Measurements from ENCODE around the gene TMEM17. TPM values are rescaled to one million over a fixed set of nuclear protein-coding genes. Genes with fewer than 3 reads are reported as not detected.

The TMEM17 gene
- total and polyA plus RNA-seq, 2 donors: 1.6 to 2.6 TPM

- no peaks in the 10 kb centered on the region for H3K36me3 ChIP-seq (ENCODE audit: insufficient read depth)
- H3K4me1 ChIP-seq (ENCODE audit: insufficient read depth): no peaks in the 10 kb centered on the region
- 88% methylated on average over 4 of the region's 4 CpGs for WGBS
- no peak for DNase-seq (ENCODE audit: extremely low spot score)
- H3K4me3 ChIP-seq (ENCODE audit: low read depth, low read length): no peak overlapping the region
- no peak overlapping the region for H3K27ac ChIP-seq (ENCODE audit: low read depth)
These were observed 31.8 kb downstream of the TMEM17 start for GRCh38 chr2:62474176-62474575.

GRCh38 chr2:62473246-62473827, 32.7 kb downstream of the TMEM17 start:
- no peaks in the 10 kb centered on the region for H3K4me1 ChIP-seq (ENCODE audit: insufficient read depth)
- no peaks in the 10 kb centered on the region for H3K36me3 ChIP-seq (ENCODE audit: insufficient read depth)
- no peak for DNase-seq (ENCODE audit: extremely low spot score)
- H3K27ac ChIP-seq (ENCODE audit: low read depth): no peak overlapping the region
- 90% methylated on average over 1 of the region's 1 CpG for WGBS
- no peak overlapping the region for H3K4me3 ChIP-seq (ENCODE audit: low read depth, low read length)

- Histone ChIP-seq H3K36me3 (ENCODE audit: insufficient read depth) (no peaks in the 10 kb centered on the region), H3K27ac (ENCODE audit: low read depth) (no peak overlapping the region), H3K4me3 (ENCODE audit: low read depth, low read length) (no peak overlapping the region), H3K4me1 (ENCODE audit: insufficient read depth) (no peaks in the 10 kb centered on the region)
- DNase-seq (ENCODE audit: extremely low spot score): no peak
- 35% methylated on average over 2 of the region's 2 CpGs for WGBS
These were observed 33.7 kb downstream of the TMEM17 start for GRCh38 chr2:62472312-62472711.

- WGBS: 36% methylated on average over 7 of the region's 7 CpGs
These were observed 34.2 kb downstream of the TMEM17 start for GRCh38 chr2:62471816-62472215.

GRCh38 chr2:62471404-62471803, 34.6 kb downstream of the TMEM17 start:
- Histone ChIP-seq H3K4me3 (ENCODE audit: low read depth, low read length) (no peak overlapping the region), H3K36me3 (ENCODE audit: insufficient read depth) (no peaks in the 10 kb centered on the region), H3K27ac (ENCODE audit: low read depth) (no peak overlapping the region), H3K4me1 (ENCODE audit: insufficient read depth) (no peaks in the 10 kb centered on the region)
- no peak for DNase-seq (ENCODE audit: extremely low spot score)
- WGBS: 77% methylated on average over 2 of the region's 2 CpGs

More at GRCh38 chr2:62471816-62472215, 34.2 kb downstream of the TMEM17 start:
- H3K36me3 ChIP-seq (ENCODE audit: insufficient read depth): no peaks in the 10 kb centered on the region
- H3K4me3 ChIP-seq (ENCODE audit: low read depth, low read length): no peak overlapping the region
- H3K4me1 ChIP-seq (ENCODE audit: insufficient read depth): no peaks in the 10 kb centered on the region
- H3K27ac ChIP-seq (ENCODE audit: low read depth): no peak overlapping the region
- DNase-seq (ENCODE audit: extremely low spot score): no peak

- no peak overlapping the region for H3K4me3 ChIP-seq (ENCODE audit: low read depth, low read length)
- no peak for DNase-seq (ENCODE audit: extremely low spot score)
- no peaks in the 10 kb centered on the region for H3K4me1 ChIP-seq (ENCODE audit: insufficient read depth)
- WGBS: 93% methylated on average over 2 of the region's 2 CpGs
- no peaks in the 10 kb centered on the region for H3K36me3 ChIP-seq (ENCODE audit: insufficient read depth)
- no peak overlapping the region for H3K27ac ChIP-seq (ENCODE audit: low read depth)
These were observed 36.4 kb downstream of the TMEM17 start for GRCh38 chr2:62469548-62469947.

GRCh38 chr2:62469114-62469513, 36.9 kb downstream of the TMEM17 start:
- no peaks in the 10 kb centered on the region for H3K36me3 ChIP-seq (ENCODE audit: insufficient read depth)

GRCh38 chr2:62467475-62468321, 38.3 kb downstream of the TMEM17 start:
- Histone ChIP-seq H3K27ac (ENCODE audit: low read depth) (no peak overlapping the region), H3K36me3 (ENCODE audit: insufficient read depth) (no peaks in the 10 kb centered on the region), H3K4me1 (ENCODE audit: insufficient read depth) (no peaks in the 10 kb centered on the region), H3K4me3 (ENCODE audit: low read depth, low read length) (no peak overlapping the region)
- no peak for DNase-seq (ENCODE audit: extremely low spot score)
- 80% methylated on average over 8 of the region's 8 CpGs for WGBS

More at GRCh38 chr2:62469114-62469513, 36.9 kb downstream of the TMEM17 start:
- WGBS: 52% methylated on average over 1 of the region's 1 CpG
- no peak overlapping the region for H3K4me3 ChIP-seq (ENCODE audit: low read depth, low read length)
- H3K27ac ChIP-seq (ENCODE audit: low read depth): no peak overlapping the region
- no peak for DNase-seq (ENCODE audit: extremely low spot score)
- H3K4me1 ChIP-seq (ENCODE audit: insufficient read depth): no peaks in the 10 kb centered on the region

GRCh38 chr2:62467100-62467474, 38.9 kb downstream of the TMEM17 start:
- Histone ChIP-seq H3K4me1 (ENCODE audit: insufficient read depth) (no peaks in the 10 kb centered on the region), H3K27ac (ENCODE audit: low read depth) (no peak overlapping the region), H3K4me3 (ENCODE audit: low read depth, low read length) (no peak overlapping the region), H3K36me3 (ENCODE audit: insufficient read depth) (no peaks in the 10 kb centered on the region)
- WGBS: 81% methylated on average over 6 of the region's 6 CpGs
- no peak for DNase-seq (ENCODE audit: extremely low spot score)

- WGBS: 97% methylated on average over 2 of the region's 2 CpGs
- Histone ChIP-seq H3K4me1 (ENCODE audit: insufficient read depth) (no peaks in the 10 kb centered on the region), H3K36me3 (ENCODE audit: insufficient read depth) (no peaks in the 10 kb centered on the region), H3K4me3 (ENCODE audit: low read depth, low read length) (no peak overlapping the region), H3K27ac (ENCODE audit: low read depth) (no peak overlapping the region)
- no peak for DNase-seq (ENCODE audit: extremely low spot score)
These were observed 39.5 kb downstream of the TMEM17 start for GRCh38 chr2:62466503-62466854.

- no peak overlapping the region for H3K27ac ChIP-seq (ENCODE audit: low read depth)
- no peak overlapping the region for H3K4me3 ChIP-seq (ENCODE audit: low read depth, low read length)
- no peaks in the 10 kb centered on the region for H3K36me3 ChIP-seq (ENCODE audit: insufficient read depth)
- no peak for DNase-seq (ENCODE audit: extremely low spot score)
- no peaks in the 10 kb centered on the region for H3K4me1 ChIP-seq (ENCODE audit: insufficient read depth)
- WGBS: 45% methylated on average over 8 of the region's 8 CpGs
These were observed 40.1 kb downstream of the TMEM17 start for GRCh38 chr2:62465741-62466502.

GRCh38 chr2:62465039-62465740, 40.8 kb downstream of the TMEM17 start:
- Histone ChIP-seq H3K36me3 (ENCODE audit: insufficient read depth) (no peaks in the 10 kb centered on the region), H3K4me1 (ENCODE audit: insufficient read depth) (no peaks in the 10 kb centered on the region), H3K4me3 (ENCODE audit: low read depth, low read length) (no peak overlapping the region), H3K27ac (ENCODE audit: low read depth) (no peak overlapping the region)
- WGBS: 92% methylated on average over 4 of the region's 4 CpGs
- no peak for DNase-seq (ENCODE audit: extremely low spot score)

GRCh38 chr2:62464221-62465007, 41.6 kb downstream of the TMEM17 start:
- DNase-seq (ENCODE audit: extremely low spot score): no peak
- WGBS: 94% methylated on average over 14 of the region's 14 CpGs
- no peaks in the 10 kb centered on the region for H3K36me3 ChIP-seq (ENCODE audit: insufficient read depth)
- H3K4me1 ChIP-seq (ENCODE audit: insufficient read depth): no peaks in the 10 kb centered on the region
- H3K27ac ChIP-seq (ENCODE audit: low read depth): no peak overlapping the region
- no peak overlapping the region for H3K4me3 ChIP-seq (ENCODE audit: low read depth, low read length)
